AG04450 (cell line): ENCODE results near the gene RPS14. TPM values are rescaled to one million over a fixed set of nuclear protein-coding genes. Genes with fewer than 3 reads are reported as not detected.

Source experiments
- CTCF ChIA-PET: fragments of 300-600, 350-600 bp; formaldehyde crosslinking; extraction: SDS; loops from one replicate; lab custom pipeline; 2022; ENCODE audit warnings: antibody characterized with exemption, inconsistent platforms; lab: Charles Lee
- POLR2A ChIA-PET: fragments of 350-600 bp; formaldehyde crosslinking; extraction: SDS; loops from one replicate; lab custom pipeline; 2021; ENCODE audit warnings: antibody characterized with exemption, inconsistent platforms; lab: Yijun Ruan, JAX
- DNase-seq: peaks from one replicate; pipeline ENCODE4 v3.0.0-alpha.2; 2011; ENCODE audit warnings: low read depth, low spot score
- H3K27ac ChIP-seq: one replicate; pipeline ENCODE4 v1.5.1; 2012; ENCODE audit warnings: low read depth, low read length, control low read depth
- H3K27me3 ChIP-seq: one replicate; pipeline ENCODE4 v1.6.0; 2012; ENCODE audit warnings: low read length; ENCODE audit not compliant: control insufficient read depth, insufficient read depth
- H3K4me3 ChIP-seq: 2 replicates; pipeline ENCODE4 v1.5.1; 2011; ENCODE audit warnings: mild to moderate bottlenecking, low read depth, low read length, control low read depth
- H3K9me3 ChIP-seq: 2 replicates; pipeline ENCODE4 v1.5.1; 2012; ENCODE audit warnings: low read length; ENCODE audit not compliant: control insufficient read depth, insufficient read depth
- CTCF ChIP-seq: IDR thresholded peaks from 2 replicates; pipeline ENCODE4 v1.5.1; 2011; ENCODE audit warnings: low read depth, low read length, control low read depth, inconsistent platforms
- polyA plus RNA-seq: library from polyadenylated mRNA; depleted of rRNA; stranded (reverse); fragments of >200 nt; gene quantifications from 2 replicates; pipeline ENCODE4 v1.2.3, GENCODE V29; 2011

Gene RPS14
- polyA plus RNA-seq, 1 experiment, result 3,620 TPM

DNA sequence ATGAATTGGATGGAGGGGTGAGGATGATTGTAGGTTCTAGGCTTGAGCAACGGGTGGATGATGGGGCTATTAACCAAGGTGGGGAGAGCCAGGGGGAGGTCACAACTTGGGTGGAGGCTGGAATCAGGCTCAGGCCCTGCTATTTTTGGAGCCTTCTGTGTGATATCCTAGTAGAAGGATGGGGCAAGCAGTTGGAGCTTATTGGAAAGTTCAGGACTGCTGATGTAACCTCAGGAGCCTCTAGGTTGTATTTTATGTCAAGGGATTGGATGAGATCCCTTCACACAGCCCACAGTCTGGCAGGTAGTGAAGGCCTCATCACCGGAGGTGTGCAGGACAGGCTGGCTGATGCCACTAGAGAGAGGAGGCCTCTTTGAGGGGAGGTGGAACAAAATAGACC, 11.2 kb upstream of the RPS14 start:
- Histone ChIP-seq H3K27ac (no peak overlapping the region), H3K9me3 (no peaks in the 10 kb centered on the region), H3K4me3 (no peak overlapping the region), H3K27me3 (no peaks in the 10 kb centered on the region)
- DNase-seq, result no peak
- TF ChIP-seq CTCF, result no peak
- CTCF ChIA-PET, result interaction anchor here (1.0 to 6.0 kb wide), 3 partner anchors 9 to 99 kb away, joined by 3 to 87 read pairs (median 63); no protein-coding TSS in a partner anchor
- POLR2A ChIA-PET, result no interaction called here

DNA sequence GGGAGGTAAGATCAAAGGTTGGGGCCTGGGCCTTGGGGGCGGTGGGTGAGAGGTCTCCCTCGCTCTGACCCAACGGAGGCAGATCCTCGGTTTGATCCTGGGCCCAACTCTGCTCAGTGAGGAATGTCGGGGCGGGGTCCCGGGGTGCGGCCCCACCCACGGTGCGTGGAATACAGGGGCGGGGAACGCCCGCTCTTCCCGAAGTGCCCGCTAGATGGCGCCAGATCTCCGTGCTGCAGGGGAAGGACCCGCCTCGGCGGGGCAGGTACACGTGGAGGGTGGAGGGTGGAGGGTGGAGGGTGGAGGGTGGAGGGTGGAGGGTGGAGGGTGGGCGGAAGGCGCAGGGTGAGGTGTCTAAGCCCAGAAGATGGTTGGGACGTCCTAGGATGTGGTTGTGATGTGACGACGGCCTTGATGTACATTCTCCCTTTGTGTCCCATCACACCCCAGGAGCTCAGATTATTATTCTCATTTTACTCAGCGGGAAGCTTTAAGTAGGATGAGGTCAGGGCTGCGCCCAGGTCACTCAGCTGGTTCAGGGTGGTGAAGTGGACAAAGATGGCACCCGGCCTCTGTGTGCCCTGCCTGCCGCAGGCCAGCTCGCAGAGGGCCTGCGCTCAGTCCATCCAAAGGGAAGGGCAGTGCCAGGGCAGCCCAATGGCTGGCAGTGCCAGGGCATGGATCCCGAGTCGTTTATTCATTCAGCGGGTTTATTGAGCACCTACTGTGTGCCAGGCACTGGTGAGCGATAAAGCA, 9.4 kb upstream of the RPS14 start:
- CTCF ChIA-PET, result interaction anchor here (0.5 to 6.0 kb wide), 57 partner anchors 8 to 670 kb away, joined by 3 to 87 read pairs (median 5); partner anchors contain the start of genes IRGM, MYOZ3, RBM22 and RPS14
- Histone ChIP-seq H3K27ac (no peak overlapping the region), H3K4me3 (peak overlapping the region; percentile 29; the same call in 1 of the 2 replicates), H3K9me3 (no peaks in the 10 kb centered on the region), H3K27me3 (no peaks in the 10 kb centered on the region)
- POLR2A ChIA-PET, result interaction anchor here (0.7 to 1.6 kb wide), 4 partner anchors 10 to 101 kb away, joined by 3 to 6 read pairs (median 4); no protein-coding TSS in a partner anchor
- TF ChIP-seq CTCF, result peak; percentile 76
- DNase-seq, result no peak

DNA sequence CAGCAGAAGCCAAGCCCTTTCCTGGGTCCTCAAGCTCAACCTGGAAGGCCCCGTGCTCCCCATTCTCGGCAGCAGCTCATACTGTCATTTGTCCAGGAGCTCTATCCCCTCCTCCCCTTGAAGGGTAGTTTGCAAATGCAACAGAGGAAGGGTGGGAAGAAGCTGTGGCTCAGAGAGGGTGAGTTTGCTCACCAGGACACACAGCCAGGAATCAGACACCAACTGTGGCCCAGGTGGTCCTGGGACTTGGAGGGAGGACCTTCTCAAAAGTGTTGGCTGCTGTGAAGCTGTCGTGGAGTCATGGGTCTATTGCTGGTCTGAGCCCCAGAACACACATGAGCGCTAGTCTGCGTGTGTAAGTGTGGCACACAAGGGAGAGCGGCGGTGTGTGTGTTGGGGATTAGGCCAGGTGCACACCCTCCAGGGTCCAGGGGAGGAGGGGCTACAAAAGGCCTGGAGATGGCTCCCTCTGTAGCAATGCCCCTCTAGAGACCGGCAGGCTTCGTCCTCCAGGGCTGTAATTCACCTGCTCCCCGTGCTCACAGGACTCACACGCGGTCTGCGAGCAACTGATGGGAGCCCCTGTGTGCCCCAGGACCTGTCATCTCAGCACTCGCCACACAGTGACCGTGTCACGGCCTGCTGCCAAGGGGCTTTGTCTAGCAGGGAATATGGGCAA, 8.2 kb upstream of the RPS14 start:
- Histone ChIP-seq H3K27me3 (no peaks in the 10 kb centered on the region), H3K27ac (no peak overlapping the region), H3K4me3 (no peak overlapping the region), H3K9me3 (no peaks in the 10 kb centered on the region)
- POLR2A ChIA-PET, result interaction anchor here (1.6 kb wide), 1 partner anchor 32 kb away, joined by 6 read pairs; no protein-coding TSS in a partner anchor
- CTCF ChIA-PET, result interaction anchor here (0.5 to 6.0 kb wide), 34 partner anchors 8 to 344 kb away, joined by 3 to 87 read pairs (median 6); partner anchors contain the start of genes RBM22 and RPS14
- no peak for DNase-seq
- no peak for TF ChIP-seq CTCF

DNA sequence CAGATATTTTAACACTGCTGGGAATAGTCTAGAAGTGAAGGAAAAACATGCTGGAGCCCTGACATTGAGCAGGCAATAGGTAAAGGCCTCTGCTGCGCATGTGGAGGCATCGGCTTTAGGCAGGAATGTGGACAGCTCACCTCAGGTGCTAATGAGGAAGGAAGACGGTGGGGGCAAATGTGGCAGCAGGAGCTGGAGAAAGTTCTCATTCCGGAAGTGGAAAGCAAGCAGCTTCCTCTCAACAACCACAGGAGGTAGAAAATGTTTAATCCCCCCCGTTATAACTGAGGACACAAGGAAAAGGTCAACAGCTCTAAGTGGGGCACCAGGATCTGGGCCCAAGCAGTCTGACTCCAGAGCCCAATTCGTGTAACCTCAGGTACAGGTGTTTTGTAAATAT, 7.6 kb upstream of the RPS14 start:
- Histone ChIP-seq H3K9me3 (no peaks in the 10 kb centered on the region), H3K27ac (no peak overlapping the region), H3K4me3 (no peak overlapping the region), H3K27me3 (no peaks in the 10 kb centered on the region)
- CTCF ChIA-PET, result interaction anchor here (0.6 to 6.0 kb wide), 6 partner anchors 17 to 595 kb away, joined by 3 to 87 read pairs (median 4); no protein-coding TSS in a partner anchor
- TF ChIP-seq CTCF, result no peak
- DNase-seq, result no peak
- POLR2A ChIA-PET, result no interaction called here
